GM21526 (cell line): ENCODE measurements around the gene LIX1.
A peak's percentile ranks its signal among the peaks of the same experiment; 100 is the strongest.
"Not testable (repeated sequence)": the region's sequence is repeated elsewhere in the genome, so short reads cannot be mapped to it uniquely, and the experiment has no call there.

ENCODE experiments used
- ATAC-seq: cut with Tn5 transposase; IDR thresholded peaks from one replicate; pipeline ENCODE4 v1.9.1; 2021; ENCODE audit warnings: moderate library complexity; ENCODE audit not compliant: unreplicated experiment, low FRiP score

The LIX1 gene

DNA sequence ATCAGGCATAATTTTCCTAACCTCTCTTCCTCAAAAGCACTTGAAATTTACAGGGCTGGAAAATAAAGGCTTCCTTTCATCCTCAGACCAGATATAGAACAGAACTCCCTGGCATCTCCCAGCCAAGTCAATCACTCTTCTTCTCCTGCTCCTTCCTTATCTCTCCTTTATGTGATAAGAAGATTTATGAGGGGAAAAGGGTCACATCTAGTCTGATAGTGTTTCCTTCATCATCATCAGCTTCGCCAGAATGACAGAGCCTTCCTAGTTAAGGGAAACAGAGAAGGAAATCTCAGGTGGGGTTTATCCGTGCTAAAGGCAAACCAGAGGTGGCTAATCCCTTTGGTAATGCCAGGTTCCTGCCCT is 36.2 kb downstream of the LIX1 start:
- no peak for ATAC-seq

GRCh38 chr5:97105501-97106215 is 36.8 kb downstream of the LIX1 start:
- ATAC-seq = no peak

- no peak for ATAC-seq
These were observed 40.4 kb downstream of the LIX1 start for GRCh38 chr5:97102010-97102470.

DNA sequence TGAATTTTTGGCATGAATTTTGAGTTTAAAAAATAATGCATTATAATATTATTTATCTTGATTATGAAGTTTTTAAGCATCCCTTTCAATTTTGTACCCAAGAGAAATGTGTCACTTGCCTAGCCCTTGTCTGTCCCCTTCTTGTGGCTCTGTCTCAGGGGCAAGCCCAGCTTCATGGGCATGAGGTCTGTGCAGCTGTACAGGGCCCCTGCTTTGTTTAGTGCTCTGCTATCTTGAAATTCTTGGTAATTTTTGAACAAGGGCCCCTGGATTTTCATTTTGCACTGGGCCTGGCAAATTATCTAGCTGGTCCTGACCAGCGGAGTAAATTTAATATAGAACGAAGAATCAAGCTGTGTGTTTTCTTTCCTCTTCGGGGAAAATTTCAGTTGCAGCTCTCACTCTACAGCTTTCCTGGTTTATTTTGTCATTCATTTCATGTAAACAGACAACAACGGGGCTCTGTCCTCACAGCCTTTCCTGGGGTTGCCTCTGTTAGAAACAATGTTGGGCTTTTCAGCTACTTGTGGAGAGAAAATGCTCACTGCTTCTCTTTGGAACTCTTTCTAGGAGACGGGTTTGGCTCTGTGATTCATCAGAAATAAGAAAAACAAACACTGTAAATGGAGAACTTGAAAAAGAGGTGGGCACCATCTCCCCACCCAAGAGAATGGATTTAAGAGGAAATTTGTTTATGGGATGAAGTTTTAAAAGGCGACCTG is 41.1 kb downstream of the LIX1 start:
- no peak for ATAC-seq

GRCh38 chr5:97100476-97100875 is 41.9 kb downstream of the LIX1 start:
- no peak for ATAC-seq

- no peak for ATAC-seq
These were observed 43.5 kb downstream of the LIX1 start for GRCh38 chr5:97098922-97099321.

GRCh38 chr5:97097326-97098230 is 44.8 kb downstream of the LIX1 start:
- ATAC-seq = no peak

GRCh38 chr5:97096846-97097245 is 45.6 kb downstream of the LIX1 start:
- no peak for ATAC-seq

- ATAC-seq = no peak
These were observed 46.2 kb downstream of the LIX1 start for GRCh38 chr5:97096191-97096590.

DNA sequence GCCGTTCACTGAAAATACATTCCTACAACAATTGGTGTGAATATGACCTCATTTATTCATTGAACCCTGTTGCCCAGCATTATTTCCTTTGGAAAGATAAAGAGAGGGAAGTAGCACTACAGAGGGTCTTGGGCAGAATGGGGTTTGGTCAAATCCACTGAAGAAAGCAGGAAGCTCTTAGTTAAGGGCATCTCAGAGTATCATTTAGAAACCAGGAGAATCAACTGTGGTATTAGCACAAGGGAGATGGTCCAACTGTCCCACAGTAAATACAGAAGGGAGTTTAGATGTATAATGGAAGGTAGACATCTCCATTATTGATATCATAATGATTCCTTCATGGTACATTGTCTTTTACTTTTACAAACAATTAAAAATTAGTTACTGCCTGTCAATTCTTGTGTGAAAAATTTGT is 47.1 kb downstream of the LIX1 start:
- peak; percentile 47 for ATAC-seq

- ATAC-seq = peak; percentile 98
These were observed 47.7 kb downstream of the LIX1 start for GRCh38 chr5:97094579-97095317.

DNA sequence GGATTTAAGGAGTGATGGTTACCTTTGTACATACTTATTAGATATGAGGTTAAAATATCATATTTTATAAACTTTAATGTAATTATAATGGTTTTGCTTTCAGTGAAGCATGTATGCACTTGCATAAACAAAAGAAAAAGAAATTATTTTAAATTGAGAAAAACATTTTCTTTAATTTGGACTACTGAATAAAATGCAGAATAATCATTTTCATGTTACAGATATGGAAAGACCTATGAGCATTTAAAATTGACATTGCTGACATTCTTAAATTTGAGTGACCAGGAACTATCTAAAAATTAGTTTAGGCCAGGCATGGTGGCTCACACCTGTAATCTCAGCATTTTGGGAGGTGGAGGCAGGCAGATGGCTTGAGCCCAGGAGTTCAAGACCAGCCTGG is 49.2 kb downstream of the LIX1 start:
- no peak for ATAC-seq

DNA sequence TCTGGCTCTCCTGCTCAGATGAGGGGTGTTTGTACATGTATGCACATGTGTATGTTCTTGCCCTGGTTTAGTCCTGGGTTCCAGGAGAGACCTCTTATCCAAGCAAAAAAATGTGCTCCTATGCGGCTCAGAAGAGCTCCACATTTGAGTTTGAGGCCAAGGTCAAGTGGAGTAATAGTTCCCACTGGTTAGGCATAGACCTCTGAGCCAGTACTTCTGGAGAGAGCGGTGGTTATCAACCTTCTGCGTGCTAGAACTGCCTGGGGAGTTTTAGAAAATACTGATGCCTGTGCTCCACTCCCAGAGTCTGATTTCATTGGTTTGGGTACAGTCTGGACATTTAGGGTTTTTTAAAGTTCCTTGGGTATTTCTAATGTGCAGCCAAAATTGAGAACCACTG is 51.5 kb downstream of the LIX1 start:
- ATAC-seq = no peak

DNA sequence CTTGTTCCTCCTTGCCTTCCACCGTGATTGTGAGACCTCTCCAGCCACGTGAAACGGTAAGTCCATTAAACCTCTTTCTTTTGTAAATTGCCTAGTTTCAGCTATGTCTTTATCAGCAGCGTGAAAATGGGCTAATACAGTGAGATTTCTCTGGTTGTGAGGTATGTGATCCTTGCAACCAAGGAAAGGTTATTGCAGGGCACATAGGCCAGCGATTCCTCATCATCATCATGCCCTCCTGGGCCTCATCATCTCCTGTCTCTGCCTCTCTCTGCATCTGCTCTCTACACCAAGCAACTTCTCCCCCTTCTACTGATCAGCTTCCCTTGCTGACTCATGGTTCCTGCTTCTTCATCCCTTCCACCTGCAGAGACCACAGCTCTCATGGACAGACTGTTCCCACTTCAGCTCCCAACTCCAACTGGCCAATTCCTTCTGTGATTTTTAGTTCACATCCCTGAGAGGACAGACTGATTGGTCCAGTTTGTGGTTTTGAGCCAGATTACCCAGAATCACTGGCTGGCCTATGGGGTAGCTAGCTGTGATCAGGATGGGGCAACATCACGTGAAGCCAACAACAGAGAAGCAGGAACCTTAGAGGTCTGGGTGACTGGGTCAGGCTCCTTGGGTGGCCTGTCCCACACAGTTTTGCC is 53.1 kb downstream of the LIX1 start:
- ATAC-seq = no peak

DNA sequence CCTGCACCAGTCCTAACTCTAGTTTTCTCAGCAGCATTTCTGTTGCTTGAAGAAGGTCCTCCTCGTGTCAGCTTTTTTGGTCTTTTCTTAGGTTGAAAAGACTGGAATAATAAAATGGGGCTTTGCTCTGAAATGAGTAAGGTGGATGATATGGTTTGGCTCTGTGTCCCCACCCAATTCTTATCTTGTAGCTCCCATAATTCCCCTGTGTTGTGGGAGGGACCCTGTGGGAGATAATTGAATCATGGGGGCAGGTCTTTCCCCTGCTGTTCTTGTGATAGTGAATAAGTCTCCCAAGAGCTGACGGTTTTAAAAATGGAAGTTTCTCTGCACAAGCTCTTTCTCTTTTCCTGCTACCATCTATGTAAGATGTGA is 53.6 kb downstream of the LIX1 start:
- no peak for ATAC-seq

DNA sequence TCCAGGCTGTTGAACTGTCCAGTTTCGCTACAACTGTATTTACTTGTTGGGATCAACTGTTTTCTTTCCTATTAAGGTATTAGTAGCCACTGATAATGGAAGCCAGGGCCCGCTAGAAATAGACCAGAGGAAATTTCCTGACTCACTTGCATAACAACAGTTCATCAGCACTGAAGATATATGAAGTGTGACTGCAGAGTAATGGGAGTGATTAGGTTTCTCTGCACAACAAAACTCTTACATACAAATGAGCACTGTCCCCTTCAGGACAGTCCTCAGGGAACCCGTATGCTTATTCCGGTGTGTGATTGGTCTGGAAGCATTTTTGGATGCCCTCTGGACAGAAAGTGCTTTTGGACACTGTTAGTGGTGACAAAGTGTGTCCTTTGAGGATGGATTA is 55.3 kb downstream of the LIX1 start:
- no peak for ATAC-seq

GRCh38 chr5:97085459-97086181 is 56.8 kb downstream of the LIX1 start:
- no peak for ATAC-seq

DNA sequence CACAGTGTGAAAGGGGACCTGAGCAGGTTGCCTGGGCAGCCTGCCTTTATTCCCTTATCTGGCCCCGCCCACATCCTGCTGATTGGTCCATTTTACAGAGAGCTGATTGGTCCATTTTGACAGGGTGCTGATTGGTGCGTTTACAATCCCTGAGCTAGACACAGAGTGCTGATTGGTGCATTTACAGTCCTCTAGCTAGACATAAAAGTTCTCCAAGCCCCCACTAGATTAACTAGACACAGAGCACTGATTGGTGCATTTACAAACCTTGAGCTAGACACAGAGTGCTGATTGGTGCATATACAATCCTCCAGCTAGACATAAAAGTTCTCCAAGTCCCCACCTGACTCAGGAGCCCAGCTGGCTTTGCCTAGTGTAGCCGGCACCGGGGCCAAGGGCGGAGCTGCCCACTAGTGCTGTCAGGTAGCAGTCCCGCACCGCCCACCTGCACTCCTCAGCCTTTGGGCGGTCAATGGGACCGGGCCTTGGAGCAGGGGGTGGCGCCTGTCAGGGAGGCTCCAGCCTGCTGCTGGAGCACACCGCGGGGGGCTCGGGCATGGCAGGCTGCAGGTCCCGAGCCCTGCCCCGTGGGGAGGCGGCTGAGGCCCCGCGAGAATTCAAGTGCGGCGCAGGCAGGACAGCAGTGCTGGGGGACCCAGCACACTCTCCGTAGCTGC is 57.5 kb downstream of the LIX1 start:
- not testable (repeated sequence) for ATAC-seq
